HepG2 (cell line): ENCODE results near the gene INO80B. TPM values are rescaled to one million over a fixed set of nuclear protein-coding genes. Genes with fewer than 3 reads are reported as not detected.

Source experiments
- BRD4 ChIP-seq: sonication (generic); formaldehyde crosslinking; IDR thresholded peaks from 2 replicates; pipeline ENCODE4 v1.4.0; 2020; ENCODE audit warnings: missing genetic modification reagents
- CAMTA2 ChIP-seq: sonication (generic); formaldehyde crosslinking; IDR thresholded peaks from 2 replicates; pipeline ENCODE4 v1.4.0; 2020; ENCODE audit warnings: mild to moderate bottlenecking, missing genetic modification reagents, borderline replicate concordance
- CCAR2 ChIP-seq: fragments of 200-400 bp; formaldehyde crosslinking; optimal IDR thresholded peaks from 2 replicates; pipeline ENCODE3; 2018; ENCODE audit warnings: low read depth, mild to moderate bottlenecking, low read length, moderate library complexity
- CEBPG ChIP-seq: IDR thresholded peaks from 2 replicates; pipeline ENCODE4 v1.6.1; 2016
- DBP ChIP-seq: sonication (generic); formaldehyde crosslinking; IDR thresholded peaks from 2 replicates; pipeline ENCODE4 v1.4.0; 2020; ENCODE audit warnings: missing genetic modification reagents; ENCODE audit errors: not compliant biosample characterization
- HES4 ChIP-seq: sonication (generic); formaldehyde crosslinking; IDR thresholded peaks from 2 replicates; pipeline ENCODE4 v1.9.0; 2021; ENCODE audit warnings: mild to moderate bottlenecking, missing genetic modification reagents, borderline replicate concordance
- HOXA9 ChIP-seq: sonication (generic); formaldehyde crosslinking; IDR thresholded peaks from 2 replicates; pipeline ENCODE4 v1.8.1; 2022; ENCODE audit warnings: missing genetic modification reagents, mild to moderate bottlenecking, moderate library complexity, borderline replicate concordance
- KLF6 ChIP-seq: IDR thresholded peaks from 2 replicates; pipeline ENCODE4 v1.8.0; 2016; ENCODE audit warnings: missing biosample characterization, missing genetic modification reagents
- NAIF1 ChIP-seq: sonication (generic); formaldehyde crosslinking; IDR thresholded peaks from 2 replicates; pipeline ENCODE4 v1.5.0; 2020; ENCODE audit warnings: mild to moderate bottlenecking, missing genetic modification reagents, borderline replicate concordance
- NBN ChIP-seq: fragments of 450-650 bp; conservative IDR thresholded peaks from 2 replicates; pipeline ENCODE4 v1.6.1; 2017
- NR1H2 ChIP-seq: sonication (generic); formaldehyde crosslinking; IDR thresholded peaks from 2 replicates; pipeline ENCODE4 v1.8.1; 2022; ENCODE audit warnings: low read depth, missing genetic modification reagents, borderline replicate concordance
- SMYD3 ChIP-seq: sonication (generic); formaldehyde crosslinking; IDR thresholded peaks from 2 replicates; pipeline ENCODE4 v1.8.1; 2023; ENCODE audit warnings: mild to moderate bottlenecking, missing genetic modification reagents
- SOX13 ChIP-seq, 3 experiments: fragments of 450-650 bp in 1 of 3; sonication (generic) in 1 of 3; formaldehyde crosslinking in 1 of 3; IDR thresholded peaks in 2 of 3; conservative IDR thresholded peaks in 1 of 3; 2 replicates each; pipeline versions ENCODE4 v1.5.0 to v1.6.1; 2016 to 2020; ENCODE audit warnings: antibody characterized with exemption in 1 of 3, mild to moderate bottlenecking in 1 of 3, missing compliant biosample characterization in 1 of 3, missing genetic modification reagents in 1 of 3, moderate library complexity in 1 of 3
- SP5 ChIP-seq: IDR thresholded peaks from 2 replicates; pipeline ENCODE4 v1.6.1; 2016; ENCODE audit warnings: low read depth, borderline replicate concordance
- THAP11 ChIP-seq: IDR thresholded peaks from 2 replicates; pipeline ENCODE4 v1.6.1; 2016; ENCODE audit warnings: missing biosample characterization, missing genetic modification reagents
- ZNF18 ChIP-seq: sonication (generic); formaldehyde crosslinking; IDR thresholded peaks from 2 replicates; pipeline ENCODE4 v1.8.0; 2022; ENCODE audit warnings: mild to moderate bottlenecking, missing genetic modification reagents; ENCODE audit not compliant: insufficient replicate concordance
- ZNF205 ChIP-seq: IDR thresholded peaks from 2 replicates; pipeline ENCODE4 v1.6.1; 2018; ENCODE audit warnings: missing biosample characterization, missing genetic modification reagents
- ZNF281 ChIP-seq: sonication (generic); formaldehyde crosslinking; IDR thresholded peaks from 2 replicates; pipeline ENCODE4 v1.4.0; 2020; ENCODE audit warnings: missing genetic modification reagents, borderline replicate concordance
- ZNF292 ChIP-seq: sonication (generic); formaldehyde crosslinking; IDR thresholded peaks from 2 replicates; pipeline ENCODE4 v1.8.1; 2022; ENCODE audit warnings: mild to moderate bottlenecking, low read depth, missing genetic modification reagents, borderline replicate concordance
- ZNF335 ChIP-seq: sonication (generic); formaldehyde crosslinking; IDR thresholded peaks from 2 replicates; pipeline ENCODE4 v1.4.0; 2020; ENCODE audit warnings: missing genetic modification reagents
- ZNF33A ChIP-seq: sonication (generic); formaldehyde crosslinking; IDR thresholded peaks from 2 replicates; pipeline ENCODE4 v1.5.1; 2020; ENCODE audit warnings: missing genetic modification reagents, mild to moderate bottlenecking, moderate library complexity, borderline replicate concordance
- ZNF589 ChIP-seq: sonication (generic); formaldehyde crosslinking; conservative IDR thresholded peaks from 2 replicates; pipeline ENCODE4 v1.8.0; 2022; ENCODE audit warnings: mild to moderate bottlenecking, moderate library complexity, missing genetic modification reagents
- ZNF724P ChIP-seq: sonication (generic); formaldehyde crosslinking; IDR thresholded peaks from 2 replicates; pipeline ENCODE4 v1.8.0; 2022; ENCODE audit warnings: missing genetic modification reagents, borderline replicate concordance
- ZNF841 ChIP-seq: sonication (generic); formaldehyde crosslinking; IDR thresholded peaks from 2 replicates; pipeline ENCODE4 v1.8.1; 2023; ENCODE audit warnings: missing genetic modification reagents, borderline replicate concordance
- polyA plus RNA-seq, 8 experiments: library from polyadenylated mRNA; depleted of rRNA in 3 of 8; stranded (reverse) in 7 of 8; unstranded in 1 of 8; fragments of >200 nt; fragmentation: Illumina TruSeq in 4 of 8; extraction: Trizol in 4 of 8; gene quantifications; 2 replicates each; pipeline versions ENCODE4 v1.2.1 to v1.2.3, GENCODE V29; 2011 to 2016; ENCODE audit warnings: low read depth in 4 of 8, missing spikeins in 1 of 8, mixed read lengths in 1 of 8; ENCODE audit not compliant: insufficient read depth in 1 of 8
- total RNA-seq, 5 experiments: library from RNA; depleted of rRNA; stranded (reverse); fragments of >200 nt; fragmentation: Illumina TruSeq; extraction: Trizol; gene quantifications; 2 replicates each; pipeline ENCODE4 v1.2.3, GENCODE V29; 2016; ENCODE audit warnings: low read depth in 1 of 5

INO80B gene
- total and polyA plus RNA-seq, 2 of the 13 experiments (the other 11 are each of a cell fraction or from before 2014, with no cell fraction given) = 6.2 to 14.5 TPM

GRCh38 chr2:74429487-74430451, 25.1 kb upstream of the INO80B start (continued):
- TF ChIP-seq ZNF18 (CRISPR knock-in tag) (no peak), ZNF335 (peak; percentile 72; the same call in 1 of the 2 replicates), ZNF589 (CRISPR knock-in tag) (peak; percentile 76), CAMTA2 (CRISPR knock-in tag) (no peak), ZNF205 (CRISPR knock-in tag) (peak; percentile 77), HES4 (CRISPR knock-in tag) (no peak), ZNF33A (no peak), BRD4 (CRISPR knock-in tag) (no peak), NAIF1 (CRISPR knock-in tag) (peak; percentile 55; the same call in 1 of the 2 replicates), NBN (no peak), SMYD3 (CRISPR knock-in tag) (0 out of 2 replicates have a peak, but pooled peaks have one; percentile 27), CEBPG (peak; percentile 33), ZNF724P (CRISPR knock-in tag) (peak; percentile 94), ZNF292 (CRISPR knock-in tag) (peak; percentile 74; the same call in 1 of the 2 replicates), ZNF281 (CRISPR knock-in tag) (peak; percentile 92), DBP (CRISPR knock-in tag) (no peak), NR1H2 (CRISPR knock-in tag) (no peak; the same call in 1 of the 2 replicates), ZNF841 (CRISPR knock-in tag) (no peak), THAP11 (peak; percentile 38), HOXA9 (CRISPR knock-in tag) (no peak; the same call in 1 of the 2 replicates), SOX13 (IDR thresholded peaks at IDR 0.05) (no peak; the same call in 1 of the 2 replicates), SOX13 (CRISPR knock-in tag; conservative IDR thresholded peaks at IDR 0.05 in 1 of 2, IDR thresholded peaks at IDR 0.05 in 1 of 2) (peak in 1 of 2 experiments; percentile 56; a peak in 2 of 4 replicates), SP5 (CRISPR knock-in tag) (peak; percentile 98), CCAR2 (peak; percentile 10), KLF6 (CRISPR knock-in tag) (no peak)
